Lung (tissue), 12 donors: ENCODE measurements around the gene EBF4. TPM values are rescaled to one million over a fixed set of nuclear protein-coding genes. Genes with fewer than 3 reads are reported as not detected.
"Not testable (repeated sequence)": the region's sequence is repeated elsewhere in the genome, so short reads cannot be mapped to it uniquely, and the experiment has no call there.

Source experiments
- ATAC-seq: fragments of 200-7000 bp; cut with Tn5 transposase; one replicate; pipeline ENCODE4 v1.9.1; 2020; ENCODE audit warnings: moderate number of reproducible peaks; ENCODE audit not compliant: insufficient read depth, low FRiP score
- DNase-seq, 3 donors: peaks; one replicate each; pipeline ENCODE4 v3.0.0-alpha.2; 2013 to 2017
- H3K27ac ChIP-seq, 2 donors: one replicate each; pipeline ENCODE4 v1.5.1; 2013; ENCODE audit warnings: mild to moderate bottlenecking in 2 of 2, moderate library complexity in 2 of 2, control low read depth in 1 of 2, inconsistent platforms in 1 of 2, low read depth in 1 of 2, low read length in 1 of 2
- H3K27me3 ChIP-seq, 3 donors: one replicate each; pipeline ENCODE4 v1.5.1; 2013; ENCODE audit warnings: low read length in 2 of 3; ENCODE audit not compliant: control insufficient read depth in 3 of 3, insufficient read depth in 3 of 3
- H3K36me3 ChIP-seq, 4 donors: one replicate each; pipeline ENCODE4 v1.5.1; 2013; ENCODE audit warnings: low read length in 4 of 4, mild to moderate bottlenecking in 1 of 4, moderate library complexity in 1 of 4; ENCODE audit not compliant: control insufficient read depth in 4 of 4, insufficient read depth in 4 of 4
- H3K4me1 ChIP-seq, 5 donors: one replicate each; pipeline ENCODE4 v1.5.1; 2013; ENCODE audit warnings: low read length in 5 of 5, mild to moderate bottlenecking in 2 of 5, moderate library complexity in 1 of 5; ENCODE audit not compliant: control insufficient read depth in 5 of 5, insufficient read depth in 5 of 5
- H3K4me3 ChIP-seq: one replicate; pipeline ENCODE4 v1.5.1; 2013; ENCODE audit warnings: mild to moderate bottlenecking, control low read depth, moderate library complexity
- H3K9ac ChIP-seq, 2 donors: one replicate each; pipeline ENCODE4 v1.5.1; 2013; ENCODE audit warnings: low read length in 2 of 2, control low read depth in 1 of 2; ENCODE audit not compliant: insufficient read depth in 1 of 2
- H3K9me3 ChIP-seq, 4 donors: one replicate each; pipeline ENCODE4 v1.5.1; 2013; ENCODE audit warnings: low read length in 3 of 4, mild to moderate bottlenecking in 1 of 4, moderate library complexity in 1 of 4; ENCODE audit not compliant: control insufficient read depth in 4 of 4, insufficient read depth in 3 of 4
- CTCF ChIP-seq: IDR thresholded peaks from 2 replicates; pipeline ENCODE4 v1.5.1; 2012; ENCODE audit warnings: mild to moderate bottlenecking; ENCODE audit errors: control extremely low read depth, extremely low read depth
- WGBS, 2 donors: extraction: QIAGEN DNeasy Blood & Tissue Kit; methylation state at CpG; one replicate each; pipeline ENCODE4 v1.1.7; 2013; 5-methylcytosine and 5-hydroxymethylcytosine counted together
- polyA plus RNA-seq, 2 donors: library from polyadenylated mRNA; stranded (reverse); fragments of 200-250 nt; gene quantifications; one replicate each; pipeline ENCODE4 v1.2.1, GENCODE V29; 2013
- total RNA-seq, 2 donors: library from RNA; depleted of rRNA in 1 of 2; stranded (reverse); fragments of >200 nt in 1 of 2; gene quantifications; one replicate each; pipeline ENCODE4 v1.2.1, GENCODE V29; 2014 to 2021
- donor health status: control.
- donor health status: control.
- donor health status: Bipolar disorder and iron deficiency.
- donor health status: healthy.
- donor health status: DM: yes; HTN: yes; CAD: no.

The EBF4 gene
- total and polyA plus RNA-seq, 4 donors = 5.8 to 15.8 (median 7.4) TPM

DNA sequence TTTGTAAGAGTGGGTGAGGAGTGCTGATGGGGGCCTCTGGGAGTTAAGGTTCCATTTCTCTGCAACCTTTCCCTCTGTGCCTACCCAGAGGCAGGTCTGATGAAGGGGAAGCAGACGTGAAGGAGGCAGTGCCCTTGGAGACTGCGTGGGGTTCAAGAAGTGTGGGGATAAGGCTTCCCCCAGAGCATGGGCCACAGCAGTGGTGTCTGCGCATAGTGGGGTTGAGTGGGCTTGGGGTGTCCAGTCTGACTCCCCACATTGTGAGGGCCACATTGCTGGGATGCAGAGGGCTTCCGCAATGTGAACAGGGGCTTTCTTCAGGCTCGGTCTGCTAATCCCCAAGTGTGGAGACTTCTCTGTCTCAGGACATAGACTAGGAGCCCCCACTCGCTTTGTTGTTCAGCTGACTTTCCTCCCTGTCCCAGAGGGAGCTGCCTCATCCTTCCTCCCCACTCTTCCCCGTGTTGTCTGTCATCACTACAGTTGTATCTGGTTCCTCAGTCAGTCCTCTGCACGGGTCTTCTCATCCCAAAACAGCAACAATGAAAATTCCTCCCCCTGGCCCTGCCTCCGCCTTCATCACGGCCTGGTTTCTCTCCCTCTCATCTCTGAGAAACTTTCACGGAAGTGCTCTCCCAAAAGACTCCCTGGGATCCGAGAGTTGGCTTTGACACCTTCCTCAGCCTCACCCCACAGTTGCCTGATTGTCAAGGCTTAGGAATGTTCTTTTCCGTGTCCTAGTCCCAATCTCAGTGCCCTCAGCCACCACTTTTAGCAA lies 2.8 kb downstream of the EBF4 start:
- WGBS, 2 donors = 85 to 87% methylated on average over 13 of the region's 13 CpGs
- Histone ChIP-seq H3K9me3 (peaks cover 0 to 2% (median 0%) of the 10 kb centered on the region in 4 donors), H3K4me3 (no peak overlapping the region), H3K9ac (no peak overlapping the region), H3K27me3 (peaks cover 0 to 35% (median 3%) of the 10 kb centered on the region in 3 donors), H3K4me1 (peaks cover 0 to 33% (median 6%) of the 10 kb centered on the region in 5 donors), H3K36me3 (no peaks in the 10 kb centered on the region), H3K27ac (no peak overlapping the region)
- TF ChIP-seq CTCF = no peak
- DNase-seq (no peak), ATAC-seq (no peak)

GRCh38 chr20:2695984-2696525 lies 3.5 kb downstream of the EBF4 start:
- not testable (repeated sequence) for ATAC-seq, H3K36me3 ChIP-seq, H3K4me3 ChIP-seq, H3K9ac ChIP-seq, H3K9me3 ChIP-seq, DNase-seq, H3K27ac ChIP-seq
- peaks cover 0 to 39% (median 6%) of the 10 kb centered on the region in 5 donors for H3K4me1 ChIP-seq
- H3K27me3 ChIP-seq = peaks cover 0 to 32% (median 3%) of the 10 kb centered on the region in 3 donors
- 95 to 96% methylated on average over 12 of the region's 12 CpGs for WGBS, 2 donors

DNA sequence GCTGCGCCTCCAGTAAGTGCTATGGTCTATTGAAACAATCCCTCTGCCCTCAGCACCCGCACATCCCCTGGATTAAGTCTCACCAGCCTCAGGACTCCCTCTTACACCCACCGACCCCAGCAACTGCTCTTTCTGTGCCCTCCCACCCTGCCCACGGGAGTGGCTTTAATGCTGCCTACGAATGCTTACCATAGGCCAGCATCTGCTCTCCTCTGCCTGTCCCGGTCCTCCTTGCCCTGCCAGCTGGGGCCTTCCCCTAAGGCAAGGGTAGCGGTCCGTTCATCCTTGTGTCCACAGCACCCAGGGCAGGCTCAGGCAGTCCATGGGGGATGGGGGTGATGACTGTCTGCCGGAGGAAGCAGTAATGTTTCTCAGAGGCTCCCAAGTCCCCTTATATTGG lies 4.1 kb downstream of the EBF4 start:
- H3K9me3 ChIP-seq = peaks cover 0 to 2% (median 0%) of the 10 kb centered on the region in 4 donors
- DNase-seq = no peak

More for the DNA sequence above, 4.1 kb downstream of the EBF4 start:
- Histone ChIP-seq H3K27me3 (peaks cover 0 to 26% (median 3%) of the 10 kb centered on the region in 3 donors), H3K4me1 (peaks cover 0 to 39% (median 6%) of the 10 kb centered on the region in 5 donors), H3K4me3 (no peak overlapping the region), H3K36me3 (no peaks in the 10 kb centered on the region), H3K27ac (no peak overlapping the region), H3K9ac (no peak overlapping the region)
- TF ChIP-seq CTCF = no peak
- ATAC-seq = no peak
- WGBS, 2 donors = 93 to 96% methylated on average over 9 of the region's 9 CpGs
